Measurements from ENCODE around the gene CAMKK1.

Gene CAMKK1

GRCh38 chr17:3900646-3901045 is 7.8 kb upstream of the CAMKK1 start:
- no peaks in the 10 kb centered on the region for H3K9me3 ChIP-seq
- intact Hi-C loops (cut with DNase I; ENCODE audit: low total_unique reads), result no loop called here
- H3K27me3 ChIP-seq, result no peaks in the 10 kb centered on the region
- TF ChIP-seq CTCF (IDR thresholded peaks at IDR 0.05), result no peak
- H3K36me3 ChIP-seq, result peaks cover 7 to 38% (median 32%) of the 10 kb centered on the region in 3 donors
- H3K27ac ChIP-seq, result no peak overlapping the region
- no peak for DNase-seq
- H3K4me3 ChIP-seq, result no peak overlapping the region
- peaks cover 0 to 21% (median 2%) of the 10 kb centered on the region in 4 donors for H3K4me1 ChIP-seq

GRCh38 chr17:3897731-3898130 is 4.9 kb upstream of the CAMKK1 start:
- TF ChIP-seq CTCF (IDR thresholded peaks at IDR 0.05), result no peak
- no peak for DNase-seq
- H3K9me3 ChIP-seq, result no peaks in the 10 kb centered on the region
- H3K27me3 ChIP-seq, result no peaks in the 10 kb centered on the region
- H3K27ac ChIP-seq, result no peak overlapping the region
- no peak overlapping the region for H3K4me3 ChIP-seq
- H3K4me1 ChIP-seq, result peaks cover 0 to 32% (median 22%) of the 10 kb centered on the region in 4 donors
- H3K36me3 ChIP-seq, result peaks cover 2 to 30% (median 22%) of the 10 kb centered on the region in 3 donors
- intact Hi-C loops (cut with DNase I; ENCODE audit: low total_unique reads), result no loop called here

GRCh38 chr17:3896968-3897235 is 4.0 kb upstream of the CAMKK1 start:
- peak overlapping the region in 1 of 2 donors; percentile 64 for H3K27ac ChIP-seq
- H3K27me3 ChIP-seq, result no peaks in the 10 kb centered on the region
- peaks cover 0 to 40% (median 28%) of the 10 kb centered on the region in 4 donors for H3K4me1 ChIP-seq
- intact Hi-C loops (cut with DNase I; ENCODE audit: low total_unique reads), result no loop called here
- H3K9me3 ChIP-seq, result no peaks in the 10 kb centered on the region
- peaks cover 0 to 29% (median 22%) of the 10 kb centered on the region in 3 donors for H3K36me3 ChIP-seq
- DNase-seq, result no peak
- no peak for TF ChIP-seq CTCF (IDR thresholded peaks at IDR 0.05)
- H3K4me3 ChIP-seq, result no peak overlapping the region

GRCh38 chr17:3896108-3896967 is 3.5 kb upstream of the CAMKK1 start:
- no peaks in the 10 kb centered on the region for H3K9me3 ChIP-seq
- H3K4me1 ChIP-seq, result peaks cover 0 to 46% (median 33%) of the 10 kb centered on the region in 4 donors
- peaks cover 0 to 29% (median 22%) of the 10 kb centered on the region in 3 donors for H3K36me3 ChIP-seq
- H3K27ac ChIP-seq, result peak overlapping the region; percentile 28 to 64
- no peak for DNase-seq
- intact Hi-C loops (cut with DNase I; ENCODE audit: low total_unique reads), result no loop called here
- H3K27me3 ChIP-seq, result no peaks in the 10 kb centered on the region
- H3K4me3 ChIP-seq, result no peak overlapping the region
- no peak for TF ChIP-seq CTCF (IDR thresholded peaks at IDR 0.05)

- no peak for DNase-seq
- H3K4me1 ChIP-seq, result peaks cover 0 to 56% (median 43%) of the 10 kb centered on the region in 4 donors
- no peaks in the 10 kb centered on the region for H3K9me3 ChIP-seq
- TF ChIP-seq CTCF (IDR thresholded peaks at IDR 0.05), result no peak
- H3K36me3 ChIP-seq, result peaks cover 0 to 29% (median 22%) of the 10 kb centered on the region in 3 donors
- peak overlapping the region; percentile 20 to 64 for H3K27ac ChIP-seq
- intact Hi-C loops (cut with DNase I; ENCODE audit: low total_unique reads), result no loop called here
- H3K27me3 ChIP-seq, result no peaks in the 10 kb centered on the region
- no peak overlapping the region for H3K4me3 ChIP-seq
These were observed 2.5 kb upstream of the CAMKK1 start for GRCh38 chr17:3895354-3895753.

All from tibial artery (tissue), 4 donors.